Measurements from ENCODE around the gene RECQL5.

DNA sequence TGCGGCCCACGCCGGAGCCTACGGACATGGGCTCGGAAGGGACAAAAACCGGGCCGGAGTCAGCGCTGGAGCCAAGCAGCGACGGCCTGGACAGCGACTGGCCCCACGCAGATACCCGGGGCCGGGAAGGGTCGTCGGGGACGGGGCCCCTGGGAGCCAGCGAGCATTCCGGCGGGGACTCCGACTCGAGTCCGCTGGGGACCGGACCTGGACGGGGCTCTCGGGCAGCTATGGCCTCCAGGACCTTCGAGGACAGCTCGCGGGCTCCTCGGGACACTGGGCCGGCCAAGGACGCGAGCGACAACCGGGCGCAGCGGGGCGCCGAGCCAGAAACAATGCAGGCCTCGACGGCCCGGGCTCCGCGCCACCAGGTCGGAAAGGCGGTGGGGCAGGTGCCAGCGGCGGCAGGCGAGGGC is 78.3 kb downstream of the RECQL5 start:
- TF ChIP-seq NFRKB (IDR thresholded peaks at IDR 0.05) (no peak), LEF1 (IDR thresholded peaks at IDR 0.05; ENCODE audit: borderline replicate concordance) (no peak), SUZ12 (IDR thresholded peaks at IDR 0.05) (no peak), FOXA1 (IDR thresholded peaks at IDR 0.05) (no peak), FOXK2 (IDR thresholded peaks at IDR 0.05) (no peak), FOXM1 (IDR thresholded peaks at IDR 0.05; ENCODE audit: borderline replicate concordance) (no peak), ZNF384 (IDR thresholded peaks at IDR 0.05) (no peak), CTBP1 (IDR thresholded peaks at IDR 0.05; ENCODE audit: borderline replicate concordance) (no peak), SP1 (IDR thresholded peaks at IDR 0.05) (no peak), TARDBP (IDR thresholded peaks at IDR 0.05) (no peak), ELF4 (IDR thresholded peaks at IDR 0.05) (no peak), BHLHE40 (IDR thresholded peaks at IDR 0.05; ENCODE audit: borderline replicate concordance) (no peak)

Measured in HEK293T (cell line).